Measurements from ENCODE around the gene UNC5A.

- TF ChIP-seq GATA3 (IDR thresholded peaks at IDR 0.05; ENCODE audit: low read depth, low read length) (no peak), GATA2 (IDR thresholded peaks at IDR 0.05; ENCODE audit: low read depth, low read length) (no peak)
Observed at GRCh38 chr5:176787676-176788075, 22.7 kb upstream of the UNC5A start.
